CD4-positive, alpha-beta memory T cell (primary cell): ENCODE results near the gene GAP43. TPM values are rescaled to one million over a fixed set of nuclear protein-coding genes. Genes with fewer than 3 reads are reported as not detected.

ENCODE experiments used
- CTCF ChIA-PET: fragments of 350-600 bp; sonication (Branson Sonifier 250); formaldehyde crosslinking; loops from one replicate; lab custom pipeline; 2021; ENCODE audit warnings: inconsistent platforms; ENCODE audit not compliant: partially characterized antibody; lab: Charles Lee
- POLR2A ChIA-PET: fragments of 350-600 bp; sonication (Branson Sonifier 250); formaldehyde crosslinking; loops from one replicate; lab custom pipeline; 2021; ENCODE audit not compliant: partially characterized antibody; lab: Charles Lee
- DNase-seq, 5 donors: peaks; one replicate each; pipeline versions ENCODE4 v3.0.0 to v3.0.0-alpha.2; 2020 to 2022; ENCODE audit warnings: mixed read lengths in 1 of 5
- H3K27ac ChIP-seq: one replicate; pipeline ENCODE4 v1.7.0; 2013; ENCODE audit warnings: low read depth, low read length
- H3K27me3 ChIP-seq: 2 replicates; pipeline ENCODE4 v1.7.0; 2013; ENCODE audit warnings: mild to moderate bottlenecking, low read length, moderate library complexity; ENCODE audit not compliant: insufficient read depth
- H3K36me3 ChIP-seq: 2 replicates; pipeline ENCODE4 v1.7.0; 2013; ENCODE audit warnings: mild to moderate bottlenecking, low read length, moderate library complexity; ENCODE audit not compliant: insufficient read depth
- H3K4me1 ChIP-seq: 2 replicates; pipeline ENCODE4 v1.7.0; 2013; ENCODE audit warnings: mild to moderate bottlenecking, low read length, moderate library complexity; ENCODE audit not compliant: insufficient read depth
- H3K4me3 ChIP-seq, 2 donors: one replicate each; pipeline ENCODE4 v1.7.0; 2013; ENCODE audit warnings: low read length in 2 of 2, mild to moderate bottlenecking in 1 of 2
- H3K9me3 ChIP-seq, 2 donors: one replicate each; pipeline ENCODE4 v1.7.0; 2013; ENCODE audit warnings: low read length in 2 of 2, control low read depth in 1 of 2; ENCODE audit not compliant: control insufficient read depth in 1 of 2
- H3K27ac Mint-ChIP-seq, 7 donors: one replicate each; pipeline ENCODE4 v1.8.0; 2020 to 2021; ENCODE audit warnings: mixed read lengths in 7 of 7, mild to moderate bottlenecking in 6 of 7, inconsistent platforms in 3 of 7, moderate library complexity in 3 of 7
- H3K27me3 Mint-ChIP-seq, 2 donors: one replicate each; pipeline ENCODE4 v1.8.0; 2020 to 2021; ENCODE audit warnings: mixed read lengths in 2 of 2
- H3K36me3 Mint-ChIP-seq, 2 donors: one replicate each; pipeline ENCODE4 v1.8.0; 2020 to 2021; ENCODE audit warnings: mixed read lengths in 2 of 2, inconsistent platforms in 1 of 2, mild to moderate bottlenecking in 1 of 2
- H3K4me1 Mint-ChIP-seq, 4 donors: one replicate each; pipeline ENCODE4 v1.8.0; 2020 to 2021; ENCODE audit warnings: mixed read lengths in 4 of 4, mild to moderate bottlenecking in 1 of 4
- H3K4me3 Mint-ChIP-seq, 8 donors: one replicate each; pipeline ENCODE4 v1.8.0; 2020 to 2021; ENCODE audit warnings: mixed read lengths in 8 of 8, mild to moderate bottlenecking in 7 of 8, moderate library complexity in 6 of 8, inconsistent platforms in 3 of 8
- H3K9me3 Mint-ChIP-seq, 8 donors: one replicate each; pipeline ENCODE4 v1.8.0; 2020 to 2021; ENCODE audit warnings: mixed read lengths in 8 of 8, mild to moderate bottlenecking in 5 of 8, inconsistent platforms in 3 of 8, moderate library complexity in 1 of 8
- intact Hi-C: fragments of 100-400 bp; cut with micrococcal nuclease; formaldehyde crosslinking; loops from one replicate; pipeline ENCODE4 v1.15.1; 2023
- polyA plus RNA-seq, 2 donors: library from polyadenylated mRNA; unstranded; fragments of 300-500 nt; fragmentation: Illumina TruSeq; gene quantifications; one replicate each; pipeline ENCODE4 v1.2.3, GENCODE V29; 2021
- total RNA-seq, 2 experiments: library from RNA; stranded (reverse); gene quantifications; one replicate each; pipeline ENCODE4 v1.2.3, GENCODE V29; 2021

GAP43 gene
- total and polyA plus RNA-seq, 4 experiments from 2014 or later = not detected

GRCh38 chr3:115676336-115676735, 53.0 kb downstream of the GAP43 start:
- Histone ChIP-seq H3K27me3 (no peaks in the 10 kb centered on the region), H3K4me3 (no peak overlapping the region), H3K27ac (no peak overlapping the region), H3K36me3 (no peaks in the 10 kb centered on the region), H3K4me1 (peaks cover 4% of the 10 kb centered on the region), H3K9me3 (no peaks in the 10 kb centered on the region)
- Mint-ChIP-seq H3K9me3 (no peaks in the 10 kb centered on the region), H3K27me3 (peaks cover 12 to 33% of the 10 kb centered on the region in 2 donors), H3K27ac (no peak overlapping the region), H3K36me3 (no peaks in the 10 kb centered on the region), H3K4me3 (no peak overlapping the region), H3K4me1 (peaks cover 0 to 7% (median 5%) of the 10 kb centered on the region in 4 donors)
- POLR2A ChIA-PET = no interaction called here
- intact Hi-C loops = no loop called here
- CTCF ChIA-PET = interaction anchor here (0.9 kb wide), 1 partner anchor 9 kb away, joined by 3 read pairs; no protein-coding TSS in a partner anchor
- no peak for DNase-seq

GRCh38 chr3:115680803-115681345, 57.6 kb downstream of the GAP43 start:
- H3K27ac ChIP-seq = no peak overlapping the region
- no peaks in the 10 kb centered on the region for H3K36me3 ChIP-seq
- POLR2A ChIA-PET = no interaction called here
- Mint-ChIP-seq H3K27ac (no peak overlapping the region), H3K4me3 (no peak overlapping the region), H3K9me3 (no peaks in the 10 kb centered on the region), H3K36me3 (no peaks in the 10 kb centered on the region), H3K4me1 (peaks cover 0 to 1% (median 0%) of the 10 kb centered on the region in 4 donors), H3K27me3 (peaks cover 12 to 24% of the 10 kb centered on the region in 2 donors)
- H3K4me1 ChIP-seq = no peaks in the 10 kb centered on the region
- H3K4me3 ChIP-seq = no peak overlapping the region
- intact Hi-C loops = no loop called here
- CTCF ChIA-PET = no interaction called here
- no peak for DNase-seq
- H3K27me3 ChIP-seq = no peaks in the 10 kb centered on the region
- H3K9me3 ChIP-seq = no peaks in the 10 kb centered on the region

DNA sequence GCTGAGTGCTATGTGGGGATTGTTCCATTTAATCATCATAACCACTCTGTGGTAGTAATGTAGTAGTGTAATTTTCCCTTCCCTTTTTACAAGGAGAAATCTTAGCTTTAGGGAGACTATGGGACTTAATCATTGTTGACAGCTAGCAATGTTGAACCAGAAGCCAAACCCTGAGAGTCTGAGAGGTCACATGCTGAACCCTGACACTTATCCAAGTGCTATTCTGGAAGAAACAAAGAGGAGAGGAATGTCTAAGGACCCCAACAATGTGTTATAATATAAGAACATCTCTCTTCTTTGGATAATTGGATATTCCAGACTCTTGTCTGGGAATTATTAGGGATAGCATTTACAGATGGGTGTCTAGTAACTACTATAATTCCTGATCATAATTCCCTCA, 58.4 kb downstream of the GAP43 start:
- H3K4me1 Mint-ChIP-seq = peaks cover 0 to 1% (median 0%) of the 10 kb centered on the region in 4 donors
- Histone ChIP-seq H3K4me1 (no peaks in the 10 kb centered on the region), H3K9me3 (no peaks in the 10 kb centered on the region), H3K36me3 (no peaks in the 10 kb centered on the region), H3K27me3 (no peaks in the 10 kb centered on the region), H3K4me3 (no peak overlapping the region), H3K27ac (no peak overlapping the region)
- intact Hi-C loops = no loop called here
- H3K27ac Mint-ChIP-seq = no peak overlapping the region
- no peaks in the 10 kb centered on the region for H3K36me3 Mint-ChIP-seq
- ChIA-PET POLR2A (no interaction called here), CTCF (interaction anchor here (1.1 kb wide), 1 partner anchor 11 kb away, joined by 5 read pairs; no protein-coding TSS in a partner anchor)
- H3K9me3 Mint-ChIP-seq = no peaks in the 10 kb centered on the region
- no peak for DNase-seq
- H3K27me3 Mint-ChIP-seq = peaks cover 10 to 18% of the 10 kb centered on the region in 2 donors
- no peak overlapping the region for H3K4me3 Mint-ChIP-seq

DNA sequence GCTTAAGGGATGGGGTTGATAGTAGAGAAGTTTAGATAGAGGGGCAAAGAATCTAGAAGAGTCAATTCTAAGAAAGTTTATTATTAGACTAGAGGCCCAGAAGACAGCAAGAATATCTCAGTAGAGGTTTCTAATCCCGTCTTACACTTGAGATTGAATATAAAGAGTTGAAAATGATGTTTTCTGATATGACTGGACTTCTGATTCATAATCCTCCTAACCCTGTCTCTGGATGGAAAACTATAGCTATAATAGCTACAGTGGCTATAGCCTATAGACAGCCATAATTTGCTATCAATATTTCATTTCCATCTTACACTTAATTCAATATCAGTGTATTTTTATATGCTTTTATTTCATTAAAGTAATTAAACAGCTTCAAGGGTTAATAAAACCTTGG, 60.0 kb downstream of the GAP43 start:
- ChIA-PET CTCF (no interaction called here), POLR2A (no interaction called here)
- no peaks in the 10 kb centered on the region for H3K36me3 ChIP-seq
- H3K27ac ChIP-seq = no peak overlapping the region
- Mint-ChIP-seq H3K27ac (no peak overlapping the region), H3K9me3 (no peaks in the 10 kb centered on the region), H3K4me3 (no peak overlapping the region), H3K36me3 (no peaks in the 10 kb centered on the region), H3K4me1 (peaks cover 0 to 1% (median 0%) of the 10 kb centered on the region in 4 donors), H3K27me3 (peaks cover 8 to 11% of the 10 kb centered on the region in 2 donors)
- no peaks in the 10 kb centered on the region for H3K4me1 ChIP-seq
- no peaks in the 10 kb centered on the region for H3K9me3 ChIP-seq
- H3K4me3 ChIP-seq = no peak overlapping the region
- DNase-seq = no peak
- no peaks in the 10 kb centered on the region for H3K27me3 ChIP-seq
- intact Hi-C loops = no loop called here

DNA sequence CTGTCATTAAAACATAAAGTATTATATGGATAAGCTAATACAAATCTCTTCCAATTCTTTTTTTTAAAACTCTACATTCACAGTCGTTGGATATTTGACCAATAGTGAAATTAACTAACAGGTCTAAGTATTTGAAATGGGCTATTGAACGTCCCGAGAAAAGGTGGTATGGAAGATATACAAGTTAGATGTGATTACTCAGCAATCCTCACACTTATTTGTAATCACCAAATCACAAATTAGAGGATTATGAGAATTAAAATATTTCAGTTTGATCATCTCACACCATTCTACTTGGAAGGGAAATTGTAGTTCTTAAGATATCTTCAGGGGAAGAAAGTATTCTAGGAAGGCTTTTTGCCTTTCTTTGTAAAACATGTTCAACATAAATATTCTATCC, 60.5 kb downstream of the GAP43 start:
- Histone ChIP-seq H3K36me3 (no peaks in the 10 kb centered on the region), H3K9me3 (no peaks in the 10 kb centered on the region), H3K27me3 (no peaks in the 10 kb centered on the region), H3K4me3 (no peak overlapping the region), H3K27ac (no peak overlapping the region), H3K4me1 (no peaks in the 10 kb centered on the region)
- intact Hi-C loops = no loop called here
- Mint-ChIP-seq H3K27me3 (peaks cover 8 to 11% of the 10 kb centered on the region in 2 donors), H3K36me3 (no peaks in the 10 kb centered on the region), H3K4me1 (peaks cover 0 to 1% (median 0%) of the 10 kb centered on the region in 4 donors), H3K9me3 (no peaks in the 10 kb centered on the region), H3K4me3 (no peak overlapping the region), H3K27ac (no peak overlapping the region)
- ChIA-PET POLR2A (no interaction called here), CTCF (no interaction called here)
- DNase-seq = no peak

GRCh38 chr3:115685097-115685496, 61.8 kb downstream of the GAP43 start:
- Mint-ChIP-seq H3K27ac (no peak overlapping the region), H3K4me1 (peaks cover 0 to 1% (median 0%) of the 10 kb centered on the region in 4 donors), H3K9me3 (no peaks in the 10 kb centered on the region), H3K27me3 (peaks cover 3 to 5% of the 10 kb centered on the region in 2 donors), H3K36me3 (no peaks in the 10 kb centered on the region), H3K4me3 (no peak overlapping the region)
- no peaks in the 10 kb centered on the region for H3K4me1 ChIP-seq
- POLR2A ChIA-PET = no interaction called here
- no peak overlapping the region for H3K4me3 ChIP-seq
- no peaks in the 10 kb centered on the region for H3K36me3 ChIP-seq
- DNase-seq = no peak
- H3K9me3 ChIP-seq = no peaks in the 10 kb centered on the region
- CTCF ChIA-PET = no interaction called here
- H3K27ac ChIP-seq = no peak overlapping the region
- no peaks in the 10 kb centered on the region for H3K27me3 ChIP-seq
- intact Hi-C loops = no loop called here

DNA sequence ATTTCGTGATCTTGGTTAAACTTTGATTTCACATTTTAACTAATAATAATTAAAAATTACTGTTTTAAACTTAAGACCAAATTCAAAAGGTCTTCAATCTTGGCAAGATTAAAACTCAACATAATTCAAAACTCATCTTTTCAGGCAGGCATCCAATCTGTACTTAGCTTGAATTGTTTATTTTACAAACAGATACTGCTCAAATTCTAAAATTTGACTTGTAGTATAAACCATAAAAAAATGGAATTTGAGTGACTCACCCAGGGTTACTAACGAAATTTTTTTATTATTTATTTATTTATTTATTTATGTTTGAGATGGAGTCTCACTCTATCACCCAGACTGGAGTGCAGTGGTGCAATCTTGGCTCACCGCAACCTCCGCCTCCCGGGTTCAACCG, 64.4 kb downstream of the GAP43 start:
- Mint-ChIP-seq H3K4me1 (no peaks in the 10 kb centered on the region), H3K9me3 (no peaks in the 10 kb centered on the region), H3K4me3 (no peak overlapping the region), H3K36me3 (no peaks in the 10 kb centered on the region), H3K27ac (no peak overlapping the region), H3K27me3 (no peaks in the 10 kb centered on the region)
- Histone ChIP-seq H3K36me3 (no peaks in the 10 kb centered on the region), H3K27me3 (no peaks in the 10 kb centered on the region), H3K4me3 (no peak overlapping the region), H3K9me3 (no peaks in the 10 kb centered on the region), H3K4me1 (no peaks in the 10 kb centered on the region), H3K27ac (no peak overlapping the region)
- intact Hi-C loops = no loop called here
- POLR2A ChIA-PET = no interaction called here
- CTCF ChIA-PET = no interaction called here
- DNase-seq = no peak
